Stimulated activated CD8-positive, alpha-beta memory T cell treated with anti-CD3 and anti-CD28 coated beads, Interleukin-7, amount 100 ng/mL, for 24 hours (primary cell): Measurements from ENCODE around the gene P2RX4.
"Not testable (repeated sequence)": the region's sequence is repeated elsewhere in the genome, so short reads cannot be mapped to it uniquely, and the experiment has no call there.

Experiments
- DNase-seq: peaks from one replicate; pipeline ENCODE4 v3.0.0-alpha.2; 2020; ENCODE audit warnings: low read depth

P2RX4 gene, protein sequence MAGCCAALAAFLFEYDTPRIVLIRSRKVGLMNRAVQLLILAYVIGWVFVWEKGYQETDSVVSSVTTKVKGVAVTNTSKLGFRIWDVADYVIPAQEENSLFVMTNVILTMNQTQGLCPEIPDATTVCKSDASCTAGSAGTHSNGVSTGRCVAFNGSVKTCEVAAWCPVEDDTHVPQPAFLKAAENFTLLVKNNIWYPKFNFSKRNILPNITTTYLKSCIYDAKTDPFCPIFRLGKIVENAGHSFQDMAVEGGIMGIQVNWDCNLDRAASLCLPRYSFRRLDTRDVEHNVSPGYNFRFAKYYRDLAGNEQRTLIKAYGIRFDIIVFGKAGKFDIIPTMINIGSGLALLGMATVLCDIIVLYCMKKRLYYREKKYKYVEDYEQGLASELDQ

DNA sequence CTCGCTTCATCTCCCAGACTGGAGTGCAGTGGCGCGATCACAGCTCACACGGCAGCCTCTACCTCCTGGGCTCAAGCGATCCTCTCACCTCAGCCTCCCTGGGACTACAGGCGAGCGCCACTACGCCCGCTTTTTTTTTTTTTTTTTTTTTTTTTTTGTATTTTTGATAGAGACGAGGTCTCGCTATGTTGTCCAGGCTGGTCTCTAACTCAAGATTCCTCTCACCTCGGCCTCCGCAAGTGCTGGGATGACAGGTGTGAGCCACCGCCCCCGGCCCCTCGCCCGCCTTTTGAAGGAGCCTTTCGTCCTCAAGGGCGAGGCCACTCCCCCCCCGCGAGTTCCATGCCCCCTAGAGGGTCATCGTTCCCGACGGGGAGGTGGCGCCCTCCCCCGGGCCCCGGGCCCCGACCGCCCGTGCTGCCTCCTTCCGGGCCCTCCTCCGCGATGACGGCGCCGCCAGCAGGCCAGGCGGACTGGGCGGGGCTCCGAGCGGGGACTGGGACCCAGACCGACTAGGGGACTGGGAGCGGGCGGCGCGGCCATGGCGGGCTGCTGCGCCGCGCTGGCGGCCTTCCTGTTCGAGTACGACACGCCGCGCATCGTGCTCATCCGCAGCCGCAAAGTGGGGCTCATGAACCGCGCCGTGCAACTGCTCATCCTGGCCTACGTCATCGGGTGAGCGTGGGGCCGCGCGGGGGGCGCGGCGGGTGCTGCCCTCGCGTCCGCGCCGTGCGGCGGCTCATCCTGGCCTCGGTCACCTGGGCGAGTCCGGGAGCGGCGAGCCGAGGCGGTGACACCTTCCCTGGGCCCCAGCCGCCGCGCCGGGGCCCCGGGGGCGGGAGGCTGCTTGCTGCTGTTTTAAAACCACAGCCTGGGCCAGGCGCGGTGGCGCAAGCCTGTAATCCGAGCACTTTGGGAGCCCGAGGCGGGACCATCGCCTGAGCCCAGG, at the start of gene P2RX4:
TSS of gene P2RX4 (plus strand) at position 506 of the 949 bp plus-strand sequence. CDS start at position 542, 36 bp downstream.
- DNase-seq = peak; percentile 66

DNA sequence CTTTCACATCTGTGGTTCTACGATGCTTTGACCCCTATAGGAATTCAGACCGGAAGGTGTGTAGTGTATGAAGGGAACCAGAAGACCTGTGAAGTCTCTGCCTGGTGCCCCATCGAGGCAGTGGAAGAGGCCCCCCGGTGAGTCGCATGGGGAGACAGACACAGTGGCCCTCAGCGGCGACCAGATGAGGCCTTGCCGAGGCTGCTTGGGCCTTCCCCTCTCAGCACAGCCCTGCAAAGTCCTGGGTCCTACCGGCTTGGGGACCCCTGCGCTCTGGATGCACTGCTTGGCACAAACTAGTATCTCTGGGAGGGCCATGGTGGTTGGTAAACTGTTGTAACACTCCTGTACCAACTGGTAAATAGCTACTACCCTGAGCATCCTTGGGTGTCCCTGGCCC, 47.5 kb upstream of the P2RX4 start:
- no peak for DNase-seq

- no peak for DNase-seq
Observed at GRCh38 chr12:121162985-121163384, 46.9 kb upstream of the P2RX4 start.

- DNase-seq = not testable (repeated sequence)
Observed at GRCh38 chr12:121164839-121165238, 45.1 kb upstream of the P2RX4 start.

GRCh38 chr12:121165316-121165715, 44.6 kb upstream of the P2RX4 start:
- no peak for DNase-seq

- DNase-seq = no peak
Observed at GRCh38 chr12:121166356-121166755, 43.6 kb upstream of the P2RX4 start.

GRCh38 chr12:121167232-121167820, 42.6 kb upstream of the P2RX4 start:
- DNase-seq = no peak

DNA sequence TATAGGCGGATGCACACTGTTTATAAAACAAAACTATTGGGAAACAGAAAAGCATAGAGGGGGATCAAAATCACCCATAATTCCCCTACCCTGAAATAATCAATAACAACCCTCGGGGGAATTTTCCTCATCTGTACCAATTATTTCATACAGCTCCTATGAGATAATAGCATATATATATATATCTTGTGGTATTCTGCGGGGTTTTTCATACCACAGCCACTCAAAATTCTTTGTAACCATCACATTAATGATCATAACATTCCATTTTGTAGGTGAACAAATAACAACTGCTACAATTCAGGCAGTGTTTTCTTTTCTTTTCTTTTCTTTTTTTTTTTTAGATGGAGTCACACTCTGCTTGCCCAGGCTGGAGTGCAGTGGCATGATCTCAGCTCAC, 42.0 kb upstream of the P2RX4 start:
- no peak for DNase-seq

- no peak for DNase-seq
Observed at GRCh38 chr12:121170151-121170550, 39.8 kb upstream of the P2RX4 start.

- no peak for DNase-seq
Observed at GRCh38 chr12:121170611-121171260, 39.2 kb upstream of the P2RX4 start.

DNA sequence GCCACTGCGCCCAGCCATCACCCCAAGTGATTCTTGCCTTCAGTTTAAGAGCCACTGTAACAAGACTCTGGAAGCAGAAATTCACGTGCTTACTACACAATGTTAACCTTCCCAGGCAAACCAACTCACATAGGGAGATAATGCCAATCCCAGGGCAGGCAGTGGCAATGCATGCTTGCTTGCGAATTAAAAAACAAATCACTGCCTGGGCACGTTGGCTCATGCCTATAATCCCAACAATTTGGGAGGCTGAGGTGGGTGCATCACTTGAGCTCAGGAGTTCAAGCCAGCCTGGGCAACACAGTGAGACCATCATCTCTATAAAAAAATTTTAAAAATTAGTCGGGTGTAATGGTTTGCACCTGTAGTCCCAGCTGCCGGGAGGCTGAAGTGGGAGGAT, 37.8 kb upstream of the P2RX4 start:
- no peak for DNase-seq

DNA sequence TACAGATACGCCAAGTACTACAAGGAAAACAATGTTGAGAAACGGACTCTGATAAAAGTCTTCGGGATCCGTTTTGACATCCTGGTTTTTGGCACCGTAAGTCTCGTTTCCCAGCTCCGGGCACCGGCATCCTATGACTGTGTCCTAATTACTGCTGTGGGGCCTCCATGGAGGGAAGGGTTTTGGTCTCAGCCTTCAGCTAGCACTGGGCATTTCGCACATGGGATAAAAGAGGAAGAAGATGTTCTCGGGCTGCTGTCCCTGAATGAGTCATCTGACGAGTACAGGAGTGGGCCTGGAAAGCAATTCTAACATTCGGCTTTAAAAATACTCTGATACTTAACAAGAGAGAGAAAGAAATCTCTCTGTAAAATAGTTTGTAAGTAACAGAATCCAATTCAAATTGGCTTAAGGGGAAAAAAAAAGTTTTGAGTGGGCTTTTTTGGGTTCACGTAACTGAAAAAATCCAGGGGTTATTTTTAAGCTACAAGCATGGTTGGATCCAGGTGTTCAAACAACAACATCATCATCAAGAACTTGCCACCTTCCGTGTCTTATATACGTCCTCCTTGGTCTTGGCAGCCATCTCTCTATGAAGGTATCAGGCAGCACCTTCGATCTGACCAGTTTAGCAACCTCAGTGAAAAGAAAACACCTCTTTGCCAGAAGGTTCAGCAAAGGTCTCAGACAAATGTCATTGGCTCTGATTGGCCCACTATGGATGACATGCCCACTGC, 34.4 kb upstream of the P2RX4 start:
- no peak for DNase-seq

- DNase-seq = no peak
Observed at GRCh38 chr12:121176826-121177529, 33.0 kb upstream of the P2RX4 start.

GRCh38 chr12:121181181-121181580, 28.7 kb upstream of the P2RX4 start:
- DNase-seq = no peak

GRCh38 chr12:121182222-121182893, 27.6 kb upstream of the P2RX4 start:
- no peak for DNase-seq

- DNase-seq = no peak
Observed at GRCh38 chr12:121184425-121184824, 25.5 kb upstream of the P2RX4 start.

DNA sequence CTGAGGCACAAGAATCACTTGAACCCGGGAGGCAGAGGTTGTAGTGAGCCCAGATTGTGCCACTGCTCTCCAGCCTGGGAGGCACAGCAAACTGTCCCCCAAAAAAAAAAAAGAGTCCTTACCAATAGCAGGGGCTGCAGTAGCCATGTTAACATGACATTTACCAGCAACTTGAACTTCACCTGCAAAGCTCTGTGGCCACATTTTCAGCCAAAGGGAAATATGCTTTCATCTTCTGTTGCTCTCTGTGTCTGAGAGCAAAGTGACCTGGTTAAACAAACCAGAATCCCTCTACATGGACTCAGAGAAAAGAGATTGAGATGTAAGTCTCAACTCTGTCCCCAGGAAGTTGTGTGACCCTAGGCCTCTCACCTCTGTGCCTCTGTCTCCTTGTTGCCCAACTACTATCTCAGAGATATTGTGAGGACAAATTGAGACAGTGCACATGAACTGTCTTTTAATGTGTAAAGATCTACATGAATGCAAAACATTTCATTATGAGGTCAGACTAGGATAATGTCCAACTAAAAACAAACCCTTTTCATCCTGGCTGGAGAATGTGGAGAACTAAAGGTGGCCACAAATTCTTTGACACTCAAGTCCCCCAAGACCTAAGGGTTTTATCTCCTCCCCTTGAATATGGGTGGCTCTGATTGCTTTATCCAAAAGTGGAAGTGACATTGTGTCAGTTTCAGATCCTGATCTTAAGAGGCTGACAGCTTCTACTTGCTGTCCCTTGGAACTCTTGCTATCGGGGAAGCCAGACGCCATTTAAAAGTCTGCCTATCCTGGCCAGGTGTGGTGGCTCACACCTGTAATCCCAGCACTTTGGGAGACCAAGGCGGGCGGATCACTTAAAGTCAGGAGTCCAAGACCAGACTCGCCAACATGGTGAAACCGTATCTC, 24.7 kb upstream of the P2RX4 start:
- no peak for DNase-seq

DNA sequence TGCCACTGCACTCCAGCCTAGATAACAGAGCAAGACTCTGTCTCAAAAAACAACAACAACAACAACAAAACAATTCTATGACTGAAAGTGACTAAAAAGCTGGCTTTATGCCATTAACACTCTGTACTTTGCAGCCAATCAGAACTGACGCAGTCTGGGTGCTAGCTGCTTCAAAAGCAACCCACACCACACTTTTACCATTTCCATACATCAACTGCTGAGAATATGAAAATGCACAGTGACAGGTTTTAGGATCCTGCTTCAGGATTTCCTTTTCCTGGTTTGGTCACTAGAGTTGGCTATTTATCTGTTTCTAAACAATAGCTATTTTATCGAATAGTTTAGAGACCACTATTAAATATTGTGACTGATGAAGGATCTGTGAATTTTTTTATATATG, 23.1 kb upstream of the P2RX4 start:
- no peak for DNase-seq

DNA sequence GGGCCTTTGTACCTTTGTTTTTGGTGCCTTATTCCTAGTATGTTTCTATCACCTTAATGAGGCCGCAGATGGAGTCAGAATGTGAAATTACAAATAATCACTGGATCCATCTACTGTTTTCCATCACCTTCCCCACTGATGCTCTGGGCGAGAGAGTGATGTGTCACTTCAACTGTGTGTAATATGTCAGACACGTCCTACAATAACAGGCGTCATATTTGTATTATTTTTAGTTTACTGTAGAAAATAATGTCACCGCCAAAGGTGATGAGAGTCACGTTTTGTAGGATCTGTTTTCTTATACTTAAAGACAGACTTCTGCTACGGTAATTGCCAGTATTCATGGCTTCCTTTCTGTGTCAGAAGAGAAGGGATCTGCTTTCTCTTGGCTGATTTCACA, 22.4 kb upstream of the P2RX4 start:
- no peak for DNase-seq
